Fibroblast of skin of back (primary cell): Measurements from ENCODE around the gene PFDN6. TPM values are rescaled to one million over a fixed set of nuclear protein-coding genes. Genes with fewer than 3 reads are reported as not detected.
"Not testable (repeated sequence)": the region's sequence is repeated elsewhere in the genome, so short reads cannot be mapped to it uniquely, and the experiment has no call there.

Experiments
- DNase-seq: peaks from one replicate; pipeline ENCODE4 v3.0.0-alpha.2; 2013
- polyA plus RNA-seq, 2 experiments: library from polyadenylated mRNA; unstranded; fragments of 120-200 nt; gene quantifications; one replicate each; pipeline ENCODE4 v1.2.1, GENCODE V29; 2013; ENCODE audit not compliant: insufficient read length in 2 of 2

The PFDN6 gene
- polyA plus RNA-seq (2013, experiment 1 of 2; ENCODE audit: insufficient read length): 66.0 TPM
- polyA plus RNA-seq (2013, experiment 2 of 2; ENCODE audit: insufficient read length): 47.0 TPM

DNA sequence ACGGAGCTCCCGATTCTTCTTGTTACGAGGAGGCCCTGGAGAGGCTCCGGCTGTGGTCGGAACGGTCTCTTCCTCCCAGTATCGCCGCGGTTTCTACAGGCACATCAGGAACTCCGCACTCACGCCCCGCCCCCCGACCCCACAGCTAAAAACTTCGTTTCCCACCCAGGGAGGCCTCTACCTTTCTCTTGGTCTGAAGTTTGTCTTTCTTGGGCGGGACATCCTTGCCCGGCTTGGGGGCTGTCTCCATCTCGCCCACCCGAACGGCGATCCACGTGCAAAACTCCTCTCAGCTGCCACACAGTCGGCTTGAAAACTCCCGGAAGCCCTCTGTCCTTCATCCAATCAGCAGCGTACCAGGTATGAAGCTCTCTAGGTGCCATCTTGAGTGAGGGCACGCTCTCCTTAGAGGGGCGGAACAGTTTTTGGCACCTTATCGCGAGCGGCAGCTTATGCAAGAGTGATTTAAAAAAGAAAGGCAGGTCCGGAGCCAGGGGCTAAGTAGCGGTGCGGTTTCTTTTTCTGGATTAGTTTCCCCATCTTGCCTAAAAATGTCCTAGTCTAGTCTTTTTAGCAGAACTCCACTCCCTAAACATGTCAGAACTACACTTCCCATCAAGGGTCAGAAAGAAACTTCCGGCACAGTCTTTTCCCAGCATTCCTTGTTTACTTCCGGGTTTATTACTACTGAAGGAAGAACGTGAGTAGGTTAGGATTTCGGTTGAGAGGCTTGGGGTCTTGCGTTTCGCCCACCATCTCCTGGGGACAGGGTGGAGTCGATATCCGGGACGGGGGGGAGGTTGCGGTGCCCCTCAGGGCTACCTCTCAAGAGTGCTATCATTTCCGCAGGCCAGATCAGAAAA lies at the start of gene PFDN6, which contains the start of gene WDR46:
TSS of gene PFDN6 (plus strand) at position 681 of the 863 bp plus-strand sequence. CDS start 256 bp downstream, outside the sequence.
TSS of gene WDR46 (minus strand) at position 319 of the 863 bp plus-strand sequence. CDS start at position 250, 69 bp downstream.
- peak; percentile 94 for DNase-seq

DNA sequence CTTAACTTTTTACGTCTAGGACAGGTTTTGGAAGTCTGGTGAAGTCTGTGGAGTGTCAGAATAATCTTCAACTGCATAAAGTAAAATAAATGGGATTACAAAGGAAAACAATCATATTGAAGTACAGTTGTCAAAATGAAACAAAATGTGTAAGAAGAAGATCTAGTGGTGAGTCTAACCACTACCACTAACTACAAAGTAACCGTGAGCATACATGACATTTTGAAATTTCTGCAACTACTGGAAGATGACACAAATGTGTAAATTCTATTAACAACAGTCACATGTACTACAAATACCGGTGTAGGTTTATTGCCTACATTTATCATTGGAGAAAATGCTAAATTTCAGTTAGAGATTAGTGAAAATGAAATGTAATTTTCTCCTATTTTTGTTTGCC lies 47.4 kb upstream of the PFDN6 start:
- DNase-seq: no peak

DNA sequence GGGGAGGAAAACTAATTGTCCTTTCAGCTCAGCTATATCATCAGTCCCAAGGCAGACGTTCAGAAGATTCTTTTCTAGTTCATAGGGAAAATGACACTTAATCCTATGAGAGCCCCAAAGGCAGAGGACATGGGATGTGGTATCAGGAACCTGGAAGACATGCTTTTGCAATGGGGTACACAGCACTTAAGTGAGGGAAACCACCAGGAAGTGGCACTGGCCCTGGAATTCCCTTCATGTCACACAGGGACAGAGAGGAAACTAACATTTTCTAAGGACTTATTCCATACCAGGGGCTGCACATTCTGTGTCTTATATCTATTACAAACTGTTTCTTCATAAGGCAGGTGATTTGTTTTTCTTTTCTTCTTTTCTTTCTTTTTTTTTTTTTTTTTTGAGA lies 45.9 kb upstream of the PFDN6 start:
- DNase-seq: no peak

DNA sequence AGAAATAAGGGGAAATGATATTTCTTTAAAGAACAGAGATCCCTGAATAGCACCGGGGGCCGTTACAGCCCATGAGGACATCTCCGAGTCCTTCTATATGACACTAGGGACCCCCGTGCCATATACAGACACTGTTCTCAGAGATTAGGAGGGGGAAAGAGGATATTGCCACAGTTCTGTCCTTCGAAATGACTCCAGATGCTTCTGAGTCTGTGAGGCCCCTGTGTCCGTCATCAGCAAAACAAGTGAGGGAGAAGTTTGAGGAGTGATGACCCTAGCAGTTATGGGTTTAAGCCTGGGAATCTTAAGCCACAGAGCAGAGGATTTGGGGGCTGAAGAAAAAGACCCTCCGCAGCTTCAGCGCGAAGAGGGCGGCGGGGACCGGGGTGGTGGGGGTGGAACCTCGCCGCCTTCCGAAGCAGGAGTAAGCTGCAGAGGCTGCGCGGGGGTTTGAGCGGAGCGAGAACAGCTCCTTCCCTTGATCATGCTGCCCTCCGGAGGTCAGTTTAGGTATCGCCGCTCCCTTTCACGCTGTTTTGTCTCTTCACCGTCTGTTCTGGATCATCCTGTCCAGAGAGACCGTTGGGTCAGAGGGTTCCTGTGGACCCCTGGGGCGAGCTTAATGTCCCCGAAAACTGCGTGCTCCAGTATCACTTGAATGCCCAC lies 41.3 kb upstream of the PFDN6 start:
- DNase-seq: peak; percentile 80

DNA sequence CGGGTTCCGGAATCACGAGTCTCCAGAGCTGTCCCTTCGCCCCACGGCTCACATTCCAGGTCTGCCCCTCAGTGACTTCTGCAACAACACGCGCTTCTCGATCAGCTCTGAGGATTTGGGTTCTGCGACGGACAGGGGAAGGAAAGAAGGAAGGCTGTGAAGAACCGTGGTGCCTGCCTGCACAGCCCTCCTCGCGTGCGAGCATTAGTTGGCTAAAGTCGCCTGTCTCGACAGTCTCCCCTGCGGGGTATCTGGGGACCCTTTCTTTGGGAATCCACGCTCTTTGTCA lies 40.8 kb upstream of the PFDN6 start:
- DNase-seq: no peak

DNA sequence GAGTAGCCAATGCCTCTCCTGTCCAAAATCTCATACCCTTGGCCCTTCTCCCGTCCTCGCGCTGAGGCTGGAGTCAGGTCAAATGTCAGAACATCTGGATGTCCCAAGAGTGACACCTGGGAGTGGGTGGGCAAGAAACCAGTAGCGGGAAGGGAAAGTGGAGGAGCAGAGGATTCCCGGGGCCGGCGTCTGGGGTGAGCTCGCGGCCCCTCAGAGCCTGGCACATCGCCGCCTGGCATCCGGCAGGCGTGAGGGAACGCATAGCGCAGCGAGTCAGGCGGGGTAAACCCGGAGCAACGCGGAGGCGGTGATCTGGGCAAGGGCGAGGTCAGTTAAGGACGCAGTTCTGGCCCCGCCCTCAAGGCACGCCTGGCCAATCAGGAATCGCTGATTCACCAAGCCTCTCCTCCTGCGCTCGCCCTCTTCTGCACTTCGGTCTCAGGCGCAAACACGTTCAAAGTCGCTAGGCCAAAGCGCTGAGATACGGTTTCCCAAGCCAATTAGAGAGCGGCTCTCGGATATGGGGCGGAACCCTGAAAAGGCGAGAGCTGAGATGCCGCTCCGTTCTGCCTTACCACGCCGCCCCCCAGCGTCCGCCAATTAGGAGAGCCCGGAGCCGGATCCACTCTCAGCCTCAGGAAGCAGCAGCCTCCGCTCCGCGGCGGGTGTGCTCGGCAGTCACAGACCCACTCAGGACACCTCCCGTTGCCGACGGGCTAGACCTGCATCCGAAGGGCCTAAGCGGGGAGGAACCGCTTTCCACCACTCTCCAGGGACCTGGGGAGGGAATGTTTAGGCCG lies 40.3 kb upstream of the PFDN6 start:
- peak; percentile 100 for DNase-seq

DNA sequence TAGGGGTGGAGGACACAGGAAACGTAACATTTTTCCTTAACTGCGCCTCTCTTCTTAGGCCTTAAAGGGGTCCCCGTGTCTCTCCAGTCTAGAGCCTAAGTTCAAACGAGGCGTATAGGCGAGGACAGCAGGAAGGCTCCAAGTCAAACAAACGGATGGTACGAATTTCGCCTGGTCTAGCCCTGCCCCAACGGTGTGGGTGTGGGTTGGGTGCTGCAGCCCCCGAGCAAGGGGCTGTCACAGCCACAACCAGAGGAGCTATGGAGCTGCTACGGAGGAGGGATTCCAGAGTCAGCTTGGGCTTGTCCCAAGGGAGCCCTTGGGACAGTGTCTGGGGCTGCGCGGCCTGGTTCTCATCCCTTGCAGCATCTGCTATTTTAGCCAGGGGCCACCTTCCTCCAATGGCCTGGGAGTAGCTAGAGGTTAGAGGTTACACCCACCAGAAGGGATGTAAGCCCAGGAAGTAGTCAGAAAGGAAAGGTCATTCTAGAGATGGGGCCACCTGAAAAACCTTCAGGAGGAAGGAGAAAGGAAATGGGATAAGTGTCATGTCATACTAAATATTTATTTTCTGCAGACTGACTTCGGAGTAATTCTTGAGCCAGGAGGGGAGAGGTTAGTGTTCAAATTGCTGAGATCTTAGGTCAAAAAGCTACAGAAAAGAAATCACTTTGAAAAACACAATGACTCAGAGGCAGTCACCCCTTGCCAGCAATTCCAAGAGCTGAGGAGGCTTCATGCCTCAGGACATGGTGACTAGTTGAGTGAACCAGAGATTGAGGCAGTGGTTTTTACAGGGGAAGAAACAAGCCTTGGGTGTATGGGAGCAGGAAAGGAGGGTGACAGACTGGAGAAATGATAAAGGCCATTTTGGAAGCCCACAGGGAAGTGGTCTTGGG lies 39.4 kb upstream of the PFDN6 start:
- DNase-seq: peak; percentile 93

DNA sequence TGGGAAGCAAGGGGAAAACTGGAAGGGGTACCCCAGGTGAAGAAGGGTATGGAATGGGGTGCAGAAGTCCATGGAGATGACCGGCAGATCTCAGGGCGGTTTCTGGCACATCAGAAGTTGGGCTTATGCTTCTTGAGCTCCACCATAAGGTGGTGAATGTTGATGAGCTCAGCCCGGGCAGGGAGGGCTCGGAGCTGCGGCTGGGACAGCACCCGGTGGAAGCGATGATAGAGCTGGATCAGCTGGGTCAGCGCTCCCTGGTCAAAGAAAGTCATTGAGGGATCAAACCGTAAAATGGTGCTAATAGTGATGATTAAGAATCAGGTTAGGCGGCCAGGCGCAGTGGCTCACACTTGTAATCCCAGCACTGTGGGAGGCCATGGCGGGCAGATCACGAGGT lies 38.7 kb upstream of the PFDN6 start:
- DNase-seq: no peak

DNA sequence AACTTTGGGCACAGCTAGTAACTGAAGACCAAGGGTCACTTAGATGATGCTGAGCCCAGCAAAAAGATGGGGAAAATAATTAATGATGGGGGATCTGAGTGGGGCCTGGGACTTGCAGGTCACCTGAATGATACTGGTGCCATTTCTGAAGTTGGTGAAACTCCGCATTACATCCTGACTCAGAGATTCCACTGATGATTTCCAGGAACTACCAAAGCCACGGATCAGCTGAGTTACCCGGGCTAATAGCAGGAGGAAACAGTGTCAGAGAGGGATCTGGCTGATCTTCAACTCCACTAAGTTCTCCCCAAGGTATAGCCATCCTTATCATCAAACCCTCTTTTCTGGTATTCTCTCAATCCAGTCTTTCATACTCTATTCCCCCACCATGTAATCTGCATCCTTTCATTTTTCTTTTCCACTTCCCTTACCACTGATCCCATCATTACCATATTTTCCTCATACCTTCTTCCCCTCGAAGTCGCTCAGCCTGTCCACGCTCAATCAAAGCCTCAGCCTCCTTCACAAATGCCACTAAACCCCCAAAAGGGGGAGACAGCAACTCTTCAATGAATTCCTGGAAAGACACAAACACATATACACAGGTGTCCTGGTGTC lies 37.9 kb upstream of the PFDN6 start:
- DNase-seq: peak; percentile 25

DNA sequence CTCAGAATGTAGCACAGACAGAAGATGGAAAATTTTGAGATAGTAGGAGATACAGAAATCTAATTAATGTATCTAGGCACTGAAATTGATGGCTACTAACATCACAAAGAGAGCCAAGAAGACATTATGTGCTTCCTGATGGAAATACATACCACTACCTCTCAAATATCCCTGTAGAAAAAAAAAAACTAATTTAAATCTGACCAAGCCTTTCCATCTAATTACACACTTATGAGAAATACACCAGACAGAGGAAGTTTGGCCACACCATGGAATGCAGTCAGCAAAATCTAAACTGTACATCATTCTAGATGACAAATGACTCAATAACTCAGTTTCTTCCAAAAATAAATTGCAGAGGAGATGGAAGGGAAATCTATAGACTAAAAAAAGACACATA lies 36.6 kb upstream of the PFDN6 start:
- peak; percentile 69 for DNase-seq

DNA sequence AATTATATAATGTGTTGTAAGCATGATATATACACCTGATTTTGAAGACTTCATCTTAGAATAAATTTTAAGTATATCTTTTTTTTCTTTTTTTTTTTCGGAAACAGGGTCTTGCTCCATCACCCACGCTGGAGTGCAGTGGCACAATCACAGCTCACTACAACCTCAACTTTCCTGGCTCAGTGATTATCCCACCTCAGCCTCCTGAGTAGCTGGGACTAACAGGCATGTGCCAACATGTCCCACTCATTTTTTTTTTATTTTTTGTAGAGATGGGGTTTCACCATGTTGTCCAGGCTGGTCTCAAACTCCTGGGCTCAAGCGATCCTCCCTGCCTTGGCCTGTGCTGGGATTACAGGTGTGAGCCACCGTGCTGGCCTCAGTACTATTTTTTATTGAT lies 34.8 kb upstream of the PFDN6 start:
- no peak for DNase-seq

DNA sequence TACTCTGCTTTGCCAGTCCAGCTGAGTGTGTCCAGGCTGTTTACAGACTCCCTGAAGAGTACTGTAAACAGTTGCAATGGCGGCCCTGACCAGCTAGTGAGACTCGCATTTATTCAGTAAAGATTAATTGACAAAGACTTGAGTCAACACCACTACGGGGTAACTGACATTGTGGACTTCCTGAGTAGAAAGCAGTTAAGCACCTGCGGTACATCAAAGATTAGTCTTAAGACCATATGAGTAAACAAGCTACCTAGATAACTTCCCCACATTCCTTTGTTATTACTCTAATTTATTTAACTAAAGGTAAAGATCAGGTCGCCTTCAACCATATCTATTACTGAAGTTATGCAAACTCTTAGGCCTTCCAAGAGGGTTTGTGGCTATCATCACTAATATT lies 30.4 kb upstream of the PFDN6 start:
- no peak for DNase-seq

DNA sequence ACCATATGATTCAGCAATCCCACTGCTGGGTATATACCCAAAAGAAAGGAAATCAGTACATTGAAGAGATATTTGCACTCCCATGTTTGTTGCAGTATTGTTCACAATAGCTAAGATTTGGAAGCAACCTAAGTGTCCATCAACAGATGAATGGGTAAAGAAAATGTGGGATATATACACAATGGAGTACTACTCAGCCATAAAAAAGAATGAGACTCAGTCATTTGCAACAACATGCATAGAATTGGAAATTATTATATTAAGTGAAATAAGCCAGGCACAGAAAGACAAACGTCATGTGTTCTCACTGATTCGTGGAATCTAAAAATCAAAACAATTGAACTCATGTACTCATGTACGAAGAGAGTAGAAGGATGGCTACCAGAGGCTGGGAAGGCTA lies 26.9 kb upstream of the PFDN6 start:
- DNase-seq: not testable (repeated sequence)

DNA sequence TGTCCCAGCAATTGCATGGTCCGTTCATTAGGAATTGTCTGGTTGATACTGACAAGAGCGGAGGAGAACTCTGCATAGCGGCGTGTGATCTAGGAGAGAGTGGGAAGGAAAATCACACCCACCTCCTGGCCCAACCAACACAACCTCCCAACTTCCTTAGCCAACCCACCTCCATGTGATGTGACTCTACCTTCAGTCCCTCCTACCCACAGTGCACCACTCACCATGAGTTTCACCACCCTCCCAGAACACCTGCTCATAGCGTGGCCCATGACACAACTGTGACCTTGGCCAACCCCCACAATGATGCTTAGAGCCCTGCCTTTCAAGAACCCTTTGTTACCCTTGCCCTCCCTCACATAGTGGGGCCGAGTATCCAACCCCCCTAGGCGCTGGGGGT lies 25.4 kb upstream of the PFDN6 start:
- DNase-seq: no peak

DNA sequence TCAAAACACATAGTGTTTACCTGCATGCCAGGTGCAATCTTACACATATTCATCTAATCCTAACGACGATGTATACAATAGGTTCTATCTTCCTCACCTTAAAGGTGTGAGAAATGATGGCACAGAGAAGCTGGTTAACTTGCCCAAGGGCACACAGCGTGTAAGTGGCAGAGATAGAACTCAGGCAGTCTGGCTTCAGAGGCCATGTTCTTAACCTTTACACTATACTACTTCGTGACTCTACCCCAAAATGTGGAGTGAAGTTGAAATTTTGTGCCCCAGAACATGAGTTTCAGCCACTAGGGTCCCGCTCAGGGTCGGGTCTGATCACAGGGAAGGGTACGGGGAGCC lies 18.3 kb upstream of the PFDN6 start:
- peak; percentile 27 for DNase-seq

DNA sequence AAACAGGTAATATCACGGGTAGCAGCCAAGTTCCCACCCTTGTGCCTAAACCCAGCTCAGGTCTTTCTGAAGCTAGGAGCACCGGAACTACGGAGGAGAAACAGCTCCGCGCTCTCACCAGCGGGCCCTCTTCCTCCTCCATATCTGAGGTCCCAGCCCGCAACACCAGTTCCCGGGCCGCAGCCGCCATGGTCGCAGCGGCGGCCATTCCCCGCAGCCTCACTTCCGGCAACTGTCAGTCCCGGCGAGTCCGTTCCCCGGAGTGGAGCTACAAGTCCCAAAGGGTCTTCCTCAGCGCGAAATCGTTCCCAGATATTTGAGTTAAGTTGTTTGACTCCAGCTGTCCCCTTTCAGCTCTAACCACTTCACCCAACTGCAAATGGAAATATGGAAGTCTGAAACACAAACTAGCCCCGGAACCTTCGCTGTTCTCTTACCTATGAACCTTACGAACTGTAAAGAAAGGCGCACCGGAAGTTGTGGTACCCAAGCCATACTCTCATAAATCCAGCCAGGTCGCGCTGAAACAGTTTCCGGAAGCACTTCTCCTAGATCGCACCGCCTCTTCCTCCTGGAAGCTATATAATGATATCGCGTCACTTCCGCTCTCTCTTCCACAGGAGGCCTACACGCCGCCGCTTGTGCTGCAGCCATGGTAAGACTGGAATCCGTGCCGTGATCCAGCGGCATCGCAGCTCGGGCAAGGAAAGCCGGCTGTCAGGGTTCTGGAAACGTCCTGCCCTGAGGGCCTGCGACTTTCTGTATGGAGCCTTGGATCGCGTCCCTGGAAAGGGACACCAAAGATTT lies 17.7 kb upstream of the PFDN6 start, which contains the start of the genes RPS18 and VPS52:
TSS of gene RPS18 (plus strand) at position 608 of the 807 bp plus-strand sequence. CDS start at position 653, 45 bp downstream.
TSS of gene VPS52 (minus strand) at position 409 of the 807 bp plus-strand sequence. CDS start at position 208, 201 bp downstream.
- DNase-seq: peak; percentile 99

DNA sequence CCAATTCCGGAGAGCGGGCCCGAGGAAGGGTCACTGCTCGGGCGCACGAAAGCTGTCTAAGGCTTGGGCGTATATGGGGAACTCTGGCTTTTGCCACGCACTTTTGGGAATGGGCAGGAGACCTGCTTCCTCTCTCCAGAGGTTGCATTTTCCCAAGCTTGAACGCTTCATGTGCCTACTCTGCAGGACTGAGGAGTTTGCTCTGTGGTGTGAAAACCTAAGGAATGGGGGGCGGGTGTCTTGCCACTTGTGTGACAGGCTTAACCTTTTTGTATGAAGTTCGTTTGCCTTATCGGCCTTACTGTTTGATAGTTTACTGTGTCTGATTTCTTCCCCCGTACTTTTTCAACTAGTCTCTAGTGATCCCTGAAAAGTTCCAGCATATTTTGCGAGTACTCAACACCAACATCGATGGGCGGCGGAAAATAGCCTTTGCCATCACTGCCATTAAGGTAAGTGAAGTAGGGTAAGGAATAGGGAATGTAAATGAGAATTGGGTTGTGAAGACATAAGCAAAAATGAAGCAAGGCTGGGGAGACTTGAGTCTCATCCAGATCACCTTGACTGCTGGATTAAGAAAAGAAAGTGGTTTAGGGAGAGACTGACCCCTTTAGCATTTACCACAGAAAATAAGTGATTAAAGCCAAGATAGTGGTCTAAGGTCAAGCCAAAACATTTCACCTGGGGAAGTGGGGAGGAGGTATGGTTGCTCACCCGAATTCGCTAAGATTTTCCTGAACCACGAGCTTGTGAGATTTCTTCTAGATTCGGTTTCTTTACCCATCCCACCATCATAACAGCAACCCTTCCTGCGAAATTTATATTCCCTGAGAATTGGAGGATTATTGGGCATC lies 16.9 kb upstream of the PFDN6 start:
- no peak for DNase-seq

DNA sequence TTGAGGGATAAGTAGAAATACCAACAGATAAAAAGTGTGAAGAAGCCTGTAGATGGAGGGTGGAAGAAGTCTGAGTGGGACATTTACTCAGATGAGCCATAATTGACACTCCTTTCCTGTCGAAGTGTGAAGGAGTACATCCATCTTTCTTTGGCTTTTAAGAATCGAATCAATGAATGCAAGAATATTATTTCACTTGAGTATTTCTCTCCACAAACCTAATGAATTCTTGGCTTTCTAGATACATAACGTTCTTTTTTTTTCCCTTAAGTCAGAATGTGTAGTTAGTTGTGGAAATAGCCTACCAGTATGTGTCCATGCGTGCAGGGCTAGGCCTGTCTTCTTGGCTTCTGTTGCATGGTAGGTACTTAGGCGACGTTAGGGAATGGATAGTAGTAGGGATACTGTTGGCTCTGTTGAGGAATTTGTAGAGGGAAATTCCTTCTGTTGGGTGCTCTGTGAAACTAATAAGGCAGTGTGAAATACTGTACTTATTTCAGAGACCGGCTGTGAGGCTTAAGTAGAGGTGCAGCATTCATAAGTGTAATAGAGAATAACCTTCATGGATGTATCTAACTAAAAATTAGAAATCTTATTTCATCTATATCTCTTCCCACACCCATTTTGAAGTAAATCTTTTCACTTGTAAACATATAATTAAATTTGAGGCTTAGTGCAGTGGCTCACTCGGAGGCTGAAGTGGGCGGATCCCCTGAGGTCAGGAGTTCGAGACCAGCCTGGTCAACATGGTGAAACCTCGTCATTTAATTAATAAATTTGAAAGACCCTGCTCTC lies 16.1 kb upstream of the PFDN6 start:
- DNase-seq: no peak
